ENCODE results near the gene AHSG. TPM values are rescaled to one million over a fixed set of nuclear protein-coding genes. Genes with fewer than 3 reads are reported as not detected.

AHSG gene
- total RNA-seq, 4 donors from 2014 or later: 1.1 to 3.6 TPM; not detected in 2

DNA sequence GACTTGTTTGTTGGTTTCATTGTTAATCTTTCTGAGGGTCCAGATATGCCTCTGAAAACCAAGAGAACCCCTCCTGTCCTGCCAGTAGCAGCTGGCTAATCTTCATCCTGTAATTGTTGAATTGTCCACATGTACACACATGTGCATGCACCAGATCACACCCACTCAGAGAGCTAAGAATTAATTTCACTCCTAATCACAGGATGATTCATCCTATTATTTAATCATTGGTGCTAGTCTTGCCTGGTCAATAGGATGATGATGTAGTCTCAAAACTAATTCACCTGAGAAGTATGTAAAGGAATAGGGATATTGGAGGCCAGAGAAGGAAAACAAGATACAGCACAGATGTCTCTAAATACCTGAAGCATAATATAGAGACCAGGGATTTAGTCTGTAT is 7.8 kb upstream of the AHSG start:
- in situ Hi-C loops (cut with MboI; ENCODE audit: low sequenced_read_pairs in 4 of 4): loop anchor here (25.0 kb wide), 1 partner anchor 557 kb away; no protein-coding TSS in a partner anchor
- ATAC-seq: no peak

DNA sequence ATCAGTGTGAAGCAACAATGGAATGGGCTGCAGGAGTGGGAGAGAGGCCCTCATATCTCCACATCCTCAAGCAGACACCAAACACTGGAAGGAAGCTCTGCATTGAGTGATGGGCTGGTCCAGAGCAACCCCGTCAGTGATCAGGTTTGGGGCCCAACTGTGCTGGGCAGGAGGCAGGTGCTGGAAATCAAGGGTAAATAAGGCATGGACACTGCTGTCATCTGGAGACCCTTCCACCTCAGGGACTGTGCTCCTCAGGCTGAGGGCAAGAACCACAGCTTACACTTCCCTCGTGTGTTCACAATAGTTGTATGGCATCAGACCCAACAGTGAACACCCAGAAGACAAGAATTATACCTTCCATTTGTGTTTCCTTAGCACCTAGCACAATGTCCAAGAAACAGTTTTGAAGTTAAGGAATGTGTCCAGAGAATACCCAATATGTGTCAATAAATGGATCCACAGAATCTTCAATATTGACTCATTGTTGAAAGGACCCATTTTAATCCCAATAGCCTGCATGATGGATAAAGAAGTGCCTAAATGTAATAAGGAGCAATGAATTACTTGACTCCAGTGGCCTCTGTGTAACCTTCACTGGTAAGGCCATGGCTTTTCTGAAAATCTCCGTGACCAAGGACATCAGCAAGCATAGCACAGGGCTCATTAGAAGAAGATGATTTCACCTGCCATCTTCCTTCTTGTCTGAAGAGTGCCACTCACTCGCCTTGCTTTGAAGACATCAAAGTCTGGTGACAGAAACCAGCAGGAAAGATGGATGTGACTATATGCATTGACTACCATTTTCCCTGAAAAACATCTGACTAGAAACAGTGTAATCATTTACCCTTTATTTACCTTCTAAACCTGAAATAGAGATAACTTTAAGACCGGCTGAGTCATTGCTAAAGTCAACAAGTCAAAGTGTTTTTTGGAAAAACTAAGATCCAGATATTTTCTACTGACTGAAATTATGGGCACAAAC is 7.0 kb upstream of the AHSG start:
- Histone ChIP-seq H3K27ac (no peak overlapping the region), H3K27me3 (no peaks in the 10 kb centered on the region), H3K4me1 (no peaks in the 10 kb centered on the region), H3K9me3 (no peaks in the 10 kb centered on the region), H3K36me3 (no peaks in the 10 kb centered on the region), H3K4me3 (no peak overlapping the region)
- intact Hi-C loops (cut with DNase I; ENCODE audit: low total_unique reads): no loop called here
- ATAC-seq (no peak), DNase-seq (no peak)
- in situ Hi-C loops (cut with MboI; ENCODE audit: low sequenced_read_pairs in 4 of 4): loop anchor here (25.0 kb wide), 1 partner anchor 556 kb away; no protein-coding TSS in a partner anchor
- no peak for TF ChIP-seq POLR2A (IDR thresholded peaks at IDR 0.05)
- TF ChIP-seq, protein P1, sequence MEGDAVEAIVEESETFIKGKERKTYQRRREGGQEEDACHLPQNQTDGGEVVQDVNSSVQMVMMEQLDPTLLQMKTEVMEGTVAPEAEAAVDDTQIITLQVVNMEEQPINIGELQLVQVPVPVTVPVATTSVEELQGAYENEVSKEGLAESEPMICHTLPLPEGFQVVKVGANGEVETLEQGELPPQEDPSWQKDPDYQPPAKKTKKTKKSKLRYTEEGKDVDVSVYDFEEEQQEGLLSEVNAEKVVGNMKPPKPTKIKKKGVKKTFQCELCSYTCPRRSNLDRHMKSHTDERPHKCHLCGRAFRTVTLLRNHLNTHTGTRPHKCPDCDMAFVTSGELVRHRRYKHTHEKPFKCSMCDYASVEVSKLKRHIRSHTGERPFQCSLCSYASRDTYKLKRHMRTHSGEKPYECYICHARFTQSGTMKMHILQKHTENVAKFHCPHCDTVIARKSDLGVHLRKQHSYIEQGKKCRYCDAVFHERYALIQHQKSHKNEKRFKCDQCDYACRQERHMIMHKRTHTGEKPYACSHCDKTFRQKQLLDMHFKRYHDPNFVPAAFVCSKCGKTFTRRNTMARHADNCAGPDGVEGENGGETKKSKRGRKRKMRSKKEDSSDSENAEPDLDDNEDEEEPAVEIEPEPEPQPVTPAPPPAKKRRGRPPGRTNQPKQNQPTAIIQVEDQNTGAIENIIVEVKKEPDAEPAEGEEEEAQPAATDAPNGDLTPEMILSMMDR (IDR thresholded peaks at IDR 0.05 in 4 of 5, conservative IDR thresholded peaks at IDR 0.05 in 1 of 5): no peak

More for the DNA sequence above, 7.8 kb upstream of the AHSG start:
- DNase-seq: no peak
- H3K9me3 ChIP-seq: no peaks in the 10 kb centered on the region
- H3K4me1 ChIP-seq: no peaks in the 10 kb centered on the region
- TF ChIP-seq, protein P1 (IDR thresholded peaks at IDR 0.05 in 4 of 5, conservative IDR thresholded peaks at IDR 0.05 in 1 of 5): no peak
- TF ChIP-seq POLR2A (IDR thresholded peaks at IDR 0.05): no peak
- H3K27me3 ChIP-seq: no peaks in the 10 kb centered on the region
- no peak overlapping the region for H3K4me3 ChIP-seq
- no peak overlapping the region for H3K27ac ChIP-seq
- H3K36me3 ChIP-seq: no peaks in the 10 kb centered on the region
- intact Hi-C loops (cut with DNase I; ENCODE audit: low total_unique reads): no loop called here

DNA sequence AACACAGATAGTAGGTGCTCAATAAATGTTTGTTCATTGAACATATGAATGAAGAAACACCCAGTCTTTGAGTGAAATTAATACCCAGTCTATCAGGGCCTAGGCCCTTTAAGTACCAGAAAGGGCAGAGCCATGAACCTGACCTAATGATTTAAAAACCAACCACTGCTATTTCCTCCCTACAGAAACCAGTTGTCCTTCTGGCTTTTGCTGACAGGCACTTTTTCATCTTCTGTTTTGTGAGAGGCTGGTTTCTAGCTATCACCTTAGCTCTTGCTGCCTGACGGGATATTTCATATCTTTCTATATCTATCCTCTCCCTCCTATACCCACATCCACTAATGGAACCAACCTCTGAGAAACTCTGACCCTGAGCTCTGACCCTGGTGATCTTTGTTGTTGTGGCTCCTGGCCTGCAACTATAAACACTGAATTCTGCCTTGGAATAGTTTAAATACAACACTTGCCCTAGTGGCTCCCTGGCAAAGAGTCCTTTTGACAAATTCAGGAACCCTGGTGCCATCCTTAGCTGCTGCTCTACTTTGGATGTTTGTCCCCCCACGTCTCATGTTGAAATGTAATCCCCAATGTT is 4.1 kb upstream of the AHSG start:
- intact Hi-C loops (cut with DNase I; ENCODE audit: low total_unique reads): no loop called here
- no peak for TF ChIP-seq POLR2A (IDR thresholded peaks at IDR 0.05)
- TF ChIP-seq, protein P1 (IDR thresholded peaks at IDR 0.05 in 4 of 5, conservative IDR thresholded peaks at IDR 0.05 in 1 of 5): no peak
- Histone ChIP-seq H3K36me3 (no peaks in the 10 kb centered on the region), H3K4me3 (no peak overlapping the region), H3K27me3 (no peaks in the 10 kb centered on the region), H3K9me3 (no peaks in the 10 kb centered on the region), H3K27ac (no peak overlapping the region), H3K4me1 (no peaks in the 10 kb centered on the region)
- ATAC-seq (no peak), DNase-seq (no peak)
- in situ Hi-C loops (cut with MboI; ENCODE audit: low sequenced_read_pairs in 4 of 4): loop anchor here (25.0 kb wide), 1 partner anchor 554 kb away; no protein-coding TSS in a partner anchor

DNA sequence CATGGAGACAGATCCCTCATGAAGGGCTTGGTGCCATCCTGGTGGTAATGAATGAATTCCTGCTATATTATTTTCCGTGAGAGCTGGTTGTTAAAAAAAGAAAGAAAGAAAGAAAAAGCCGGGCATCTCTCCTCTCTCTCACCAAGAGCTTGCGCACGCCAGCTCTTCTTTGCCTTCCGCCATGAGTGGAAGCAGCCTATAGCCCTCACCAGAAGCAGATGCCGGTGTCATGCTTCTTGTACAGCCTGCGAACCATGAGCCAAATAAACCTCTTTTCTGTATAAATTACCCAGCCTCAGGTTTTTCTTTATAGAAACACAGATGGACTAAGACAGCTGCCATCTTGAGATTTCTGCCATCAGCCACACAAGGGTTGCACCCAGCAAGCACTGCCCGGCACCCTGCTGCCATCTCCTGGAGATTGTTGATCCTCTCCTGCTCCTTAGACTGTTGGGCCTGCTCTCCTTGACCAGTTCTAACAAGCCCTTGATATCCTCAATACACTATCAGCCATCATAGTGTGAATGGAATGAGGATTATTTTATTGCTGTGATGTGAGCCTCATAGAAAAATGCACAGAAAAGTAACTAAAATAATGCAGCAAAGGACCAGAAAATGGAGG is 3.5 kb upstream of the AHSG start:
- Histone ChIP-seq H3K36me3 (no peaks in the 10 kb centered on the region), H3K27ac (no peak overlapping the region), H3K4me1 (no peaks in the 10 kb centered on the region), H3K27me3 (no peaks in the 10 kb centered on the region), H3K9me3 (no peaks in the 10 kb centered on the region), H3K4me3 (no peak overlapping the region)
- DNase-seq (no peak), ATAC-seq (no peak)
- in situ Hi-C loops (cut with MboI; ENCODE audit: low sequenced_read_pairs in 4 of 4) (loop anchor here (25.0 kb wide), 1 partner anchor 553 kb away; no protein-coding TSS in a partner anchor), intact Hi-C loops (cut with DNase I; ENCODE audit: low total_unique reads) (no loop called here)
- TF ChIP-seq POLR2A (IDR thresholded peaks at IDR 0.05): no peak
- TF ChIP-seq, protein P1 (IDR thresholded peaks at IDR 0.05 in 4 of 5, conservative IDR thresholded peaks at IDR 0.05 in 1 of 5): no peak

Data from gastrocnemius medialis (tissue), 4 donors.